ENCODE measurements around the gene PODNL1.
"Not testable (repeated sequence)": the region's sequence is repeated elsewhere in the genome, so short reads cannot be mapped to it uniquely, and the experiment has no call there.

PODNL1 gene

GRCh38 chr19:13938301-13939064, at the start of gene PODNL1:
Gene PODNL1, minus strand, starts transcription at chr19:13938417. Its CDS starts 236 bp downstream, at chr19:13938181.
- no peak for DNase-seq (ENCODE audit: low spot score)

GRCh38 chr19:13987101-13987890, 49.1 kb upstream of the PODNL1 start:
- DNase-seq (ENCODE audit: low spot score) = no peak

GRCh38 chr19:13986348-13986904, 48.2 kb upstream of the PODNL1 start:
- peak; percentile 95 for DNase-seq (ENCODE audit: low spot score)

GRCh38 chr19:13985771-13986347, 47.6 kb upstream of the PODNL1 start:
- no peak for DNase-seq (ENCODE audit: low spot score)

- no peak for DNase-seq (ENCODE audit: low spot score)
These were observed 46.9 kb upstream of the PODNL1 start for GRCh38 chr19:13984875-13985741.

- no peak for DNase-seq (ENCODE audit: low spot score)
These were observed 46.0 kb upstream of the PODNL1 start for GRCh38 chr19:13984186-13984585.

GRCh38 chr19:13983213-13983889, 45.1 kb upstream of the PODNL1 start:
- DNase-seq (ENCODE audit: low spot score) = no peak

- no peak for DNase-seq (ENCODE audit: low spot score)
These were observed 44.6 kb upstream of the PODNL1 start for GRCh38 chr19:13982773-13983172.

- DNase-seq (ENCODE audit: low spot score) = no peak
These were observed 43.8 kb upstream of the PODNL1 start for GRCh38 chr19:13981988-13982501.

- no peak for DNase-seq (ENCODE audit: low spot score)
These were observed 43.2 kb upstream of the PODNL1 start for GRCh38 chr19:13981467-13981866.

- DNase-seq (ENCODE audit: low spot score) = no peak
These were observed 42.8 kb upstream of the PODNL1 start for GRCh38 chr19:13981021-13981420.

- DNase-seq (ENCODE audit: low spot score) = no peak
These were observed 42.1 kb upstream of the PODNL1 start for GRCh38 chr19:13980340-13980739.

- DNase-seq (ENCODE audit: low spot score) = no peak
These were observed 41.5 kb upstream of the PODNL1 start for GRCh38 chr19:13979686-13980085.

GRCh38 chr19:13979244-13979615, 41.0 kb upstream of the PODNL1 start:
- no peak for DNase-seq (ENCODE audit: low spot score)

- no peak for DNase-seq (ENCODE audit: low spot score)
These were observed 40.4 kb upstream of the PODNL1 start for GRCh38 chr19:13978351-13979243.

GRCh38 chr19:13977803-13978202, 39.6 kb upstream of the PODNL1 start:
- no peak for DNase-seq (ENCODE audit: low spot score)

- DNase-seq (ENCODE audit: low spot score) = no peak
These were observed 38.2 kb upstream of the PODNL1 start for GRCh38 chr19:13976446-13976845.

GRCh38 chr19:13975870-13976269, 37.7 kb upstream of the PODNL1 start:
- no peak for DNase-seq (ENCODE audit: low spot score)

GRCh38 chr19:13974073-13974472, 35.9 kb upstream of the PODNL1 start:
- peak; percentile 66 for DNase-seq (ENCODE audit: low spot score)

GRCh38 chr19:13973479-13973878, 35.3 kb upstream of the PODNL1 start:
- not testable (repeated sequence) for DNase-seq (ENCODE audit: low spot score)

All from NAMALWA (cell line).